ENCODE results near the gene PRDX6.

DNA sequence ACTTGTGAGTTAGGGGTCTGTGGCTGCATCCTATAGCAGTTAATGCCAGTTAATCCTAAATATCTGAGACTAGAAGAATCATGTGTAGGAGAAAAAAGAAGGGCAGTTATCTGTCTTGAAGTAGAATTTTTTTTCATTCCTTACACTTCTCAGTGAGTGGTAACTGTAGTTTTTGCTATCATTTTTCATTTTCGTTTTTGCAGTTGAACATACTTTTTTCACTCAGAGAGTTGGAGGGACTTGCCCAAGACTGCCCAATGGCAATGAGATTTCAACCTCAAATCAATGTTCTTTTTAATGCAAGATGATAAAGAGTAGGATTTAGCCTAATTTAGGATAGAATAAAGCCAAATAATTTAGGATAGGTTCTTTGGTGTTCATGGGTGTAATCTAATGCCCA, 5.5 kb downstream of the PRDX6 start:
- TF ChIP-seq POLR2A (IDR thresholded peaks at IDR 0.05) = no peak
- no peak for TF ChIP-seq CTCF (IDR thresholded peaks at IDR 0.05)
- no peak for TF ChIP-seq EP300 (IDR thresholded peaks at IDR 0.05)

Measured in tibial nerve (tissue), 4 donors.